ENCODE measurements around the gene WDR38.
"Not testable (repeated sequence)": the region's sequence is repeated elsewhere in the genome, so short reads cannot be mapped to it uniquely, and the experiment has no call there.

The WDR38 gene

GRCh38 chr9:124834591-124834990, 18.7 kb upstream of the WDR38 start:
- DNase-seq, result peak; percentile 43

GRCh38 chr9:124835026-124835557, 18.2 kb upstream of the WDR38 start:
- DNase-seq, result peak; percentile 85

- not testable (repeated sequence) for DNase-seq
Observed at GRCh38 chr9:124838132-124838531, 15.1 kb upstream of the WDR38 start.

GRCh38 chr9:124838567-124839275, 14.5 kb upstream of the WDR38 start:
- DNase-seq, result not testable (repeated sequence)

- DNase-seq, result peak; percentile 20
Observed at GRCh38 chr9:124839612-124840299, 13.5 kb upstream of the WDR38 start.

- DNase-seq, result no peak
Observed at GRCh38 chr9:124840300-124840833, 12.9 kb upstream of the WDR38 start.

DNA sequence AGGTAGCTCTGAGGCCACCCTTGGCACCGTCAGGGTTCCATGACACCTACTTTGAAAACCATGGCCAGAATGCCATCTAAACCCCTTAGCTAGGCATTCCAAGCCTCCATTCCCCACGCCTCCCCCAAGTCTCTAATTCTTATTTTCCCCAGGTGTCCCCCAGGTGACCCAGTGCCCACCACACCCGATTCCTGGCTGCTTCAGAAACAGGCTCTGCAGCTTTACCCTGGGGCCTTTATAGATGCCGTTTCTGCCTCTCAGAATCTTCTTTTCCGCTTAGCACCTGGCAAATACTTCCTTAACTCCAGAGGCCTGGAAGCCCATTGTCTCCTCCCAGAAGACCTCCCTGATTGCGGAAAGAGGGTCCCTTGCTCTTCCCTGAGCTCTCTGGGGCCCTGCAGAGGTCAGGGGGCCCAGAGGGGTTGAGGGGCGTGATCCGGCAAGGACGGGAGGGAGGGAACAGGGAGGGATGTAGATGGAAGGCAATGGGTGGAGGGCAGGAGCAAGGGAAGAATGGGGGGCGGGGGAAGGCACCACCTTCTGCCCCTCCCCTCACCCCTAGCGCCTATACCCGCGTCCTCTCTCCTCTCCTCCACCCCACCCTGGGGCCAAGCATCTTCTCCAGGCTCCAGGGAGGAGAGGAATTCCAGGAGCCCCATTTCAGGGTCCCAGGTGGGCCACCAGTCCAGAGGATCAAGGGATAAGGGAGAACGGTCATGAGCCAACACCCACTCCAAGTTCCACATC, 12.0 kb upstream of the WDR38 start:
- no peak for DNase-seq

DNA sequence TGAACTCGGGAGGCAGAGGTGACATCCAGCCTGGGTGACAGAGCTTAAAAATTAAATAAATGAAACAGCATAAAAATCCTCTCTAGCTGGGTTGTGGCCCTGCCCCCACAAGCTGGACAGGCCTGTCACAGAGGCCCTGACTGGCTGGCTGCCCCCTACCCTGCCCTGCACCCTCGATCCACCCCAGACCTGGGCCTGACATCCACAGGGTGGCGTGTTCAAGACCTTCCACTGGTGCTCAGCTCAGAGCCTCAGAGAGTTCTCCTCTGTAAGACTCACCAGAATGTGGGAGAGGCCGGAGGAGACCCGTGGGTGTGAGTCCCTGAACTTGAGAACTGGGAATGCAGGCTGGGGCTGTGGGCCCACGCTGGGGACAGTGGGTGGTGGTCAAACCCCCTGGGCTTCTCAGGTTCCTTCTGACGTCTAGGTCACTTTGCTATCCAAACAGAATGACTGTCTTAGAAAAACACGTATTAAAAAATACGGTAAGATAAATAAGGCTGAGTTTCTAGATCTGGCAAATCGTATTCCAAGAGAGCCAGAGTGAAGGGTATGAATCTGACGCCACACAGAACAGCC, 9.7 kb upstream of the WDR38 start:
- DNase-seq, result no peak

- no peak for DNase-seq
Observed at GRCh38 chr9:124844291-124844690, 9.0 kb upstream of the WDR38 start.

- not testable (repeated sequence) for DNase-seq
Observed at GRCh38 chr9:124846467-124846866, 6.8 kb upstream of the WDR38 start.

- no peak for DNase-seq
Observed at GRCh38 chr9:124846969-124847368, 6.3 kb upstream of the WDR38 start.

DNA sequence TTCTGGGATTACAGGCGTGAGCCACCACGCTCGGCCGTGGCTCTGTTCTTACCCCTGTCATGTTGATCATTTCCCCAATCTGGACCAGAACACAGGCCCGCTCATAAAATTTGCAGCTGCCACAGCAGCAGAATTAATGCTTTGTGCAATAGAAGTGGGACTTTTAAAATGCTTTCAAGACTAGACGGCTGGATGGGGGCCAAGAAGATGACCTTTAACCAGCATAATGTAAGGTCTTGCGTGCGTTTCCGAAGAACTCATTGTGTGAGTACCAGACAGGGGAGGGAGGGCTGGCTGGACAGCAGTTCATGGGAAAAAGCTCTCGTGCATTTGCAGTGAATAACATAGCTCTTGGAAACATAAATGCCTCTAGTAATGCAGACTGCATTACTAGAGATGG, 3.5 kb upstream of the WDR38 start:
- DNase-seq, result no peak

- no peak for DNase-seq
Observed at GRCh38 chr9:124852121-124852828, 985 bp upstream of the WDR38 start.

GRCh38 chr9:124853605-124854143, 414 bp downstream of the WDR38 start:
- DNase-seq, result no peak

GRCh38 chr9:124854161-124854560, 901 bp downstream of the WDR38 start:
- no peak for DNase-seq

DNA sequence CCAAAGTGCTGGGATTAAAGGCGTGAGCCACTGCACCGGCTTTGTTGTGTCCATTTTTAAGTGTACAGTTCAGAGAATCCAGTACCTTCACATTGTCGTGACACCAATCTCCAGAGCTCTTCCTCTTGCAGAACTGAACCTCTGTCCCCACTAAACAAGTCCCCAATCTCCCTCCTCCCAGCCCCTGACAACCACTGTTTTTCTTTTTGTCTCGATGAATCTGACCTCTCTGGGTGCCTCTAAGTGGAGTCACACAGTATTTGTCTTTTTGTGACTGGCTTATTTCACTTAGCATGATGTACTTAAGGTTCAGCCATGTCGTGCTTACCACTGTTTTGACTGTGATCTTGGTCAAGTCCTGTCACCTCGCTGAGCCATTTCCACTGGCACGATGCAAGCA, 1.6 kb downstream of the WDR38 start:
- DNase-seq, result no peak

DNA sequence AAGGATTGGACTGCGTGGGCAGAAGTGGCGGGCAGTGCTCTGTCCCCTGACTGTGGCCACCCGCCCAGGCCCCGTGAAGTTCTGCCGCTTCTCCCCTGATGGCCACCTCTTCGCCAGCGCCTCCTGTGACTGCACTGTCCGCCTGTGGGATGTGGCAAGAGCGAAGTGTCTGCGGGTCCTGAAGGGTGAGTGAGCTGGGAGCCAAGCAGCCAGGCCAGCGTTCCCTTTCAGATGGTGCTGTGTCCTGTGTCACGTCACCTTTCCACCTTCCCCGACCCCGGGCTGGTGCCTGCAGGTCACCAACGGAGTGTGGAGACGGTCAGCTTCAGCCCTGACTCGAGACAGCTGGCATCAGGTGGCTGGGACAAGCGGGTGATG, 2.3 kb downstream of the WDR38 start:
- no peak for DNase-seq

DNA sequence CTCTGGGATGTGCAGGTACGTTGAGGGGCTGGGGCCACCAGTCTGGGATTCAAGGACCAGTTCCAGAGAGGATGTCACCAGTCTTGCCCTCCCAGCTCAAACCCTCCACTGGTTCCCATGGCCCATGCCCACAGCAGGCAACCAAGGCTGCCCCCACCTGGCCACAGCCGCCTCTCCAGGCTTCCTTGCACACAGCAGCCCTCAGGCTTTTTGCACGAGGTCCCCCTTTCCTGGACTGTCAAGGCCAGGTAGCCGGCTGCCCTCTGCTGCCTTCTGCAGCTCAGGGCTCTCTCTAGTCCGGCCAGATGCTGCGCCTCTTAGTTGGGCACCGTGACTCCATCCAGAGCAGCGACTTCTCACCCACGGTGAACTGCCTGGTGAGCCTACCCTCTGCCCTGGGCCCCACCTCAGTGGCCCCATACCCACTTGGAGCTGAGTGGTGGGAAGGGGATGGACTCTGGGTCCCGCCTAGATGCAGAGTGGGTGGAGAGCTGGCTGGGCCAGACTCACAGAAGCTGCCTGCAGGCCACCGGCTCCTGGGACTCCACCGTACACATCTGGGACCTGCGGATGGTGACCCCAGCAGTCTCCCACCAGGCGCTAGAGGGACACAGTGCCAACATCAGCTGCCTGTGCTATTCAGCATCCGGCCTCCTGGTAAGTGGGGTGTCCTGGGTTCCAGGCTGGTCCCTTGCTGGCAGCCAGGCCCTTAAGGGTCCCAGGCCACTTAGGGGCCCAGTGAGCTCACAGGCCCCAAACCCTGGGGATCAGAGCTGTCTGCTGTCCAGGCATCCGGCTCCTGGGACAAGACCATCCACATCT, 2.9 kb downstream of the WDR38 start:
- no peak for DNase-seq

- no peak for DNase-seq
Observed at GRCh38 chr9:124857533-124858162, 4.4 kb downstream of the WDR38 start.

GRCh38 chr9:124858330-124859046, 5.2 kb downstream of the WDR38 start:
- no peak for DNase-seq

Measured in NCI-H226 (cell line).